GM18870 (cell line): Measurements from ENCODE around the gene TPPP.
"Not testable (repeated sequence)": the region's sequence is repeated elsewhere in the genome, so short reads cannot be mapped to it uniquely, and the experiment has no call there.

Source experiments
- ATAC-seq: cut with Tn5 transposase; IDR thresholded peaks from one replicate; pipeline ENCODE4 v1.9.1; 2021; ENCODE audit warnings: moderate library complexity; ENCODE audit not compliant: unreplicated experiment

TPPP gene

DNA sequence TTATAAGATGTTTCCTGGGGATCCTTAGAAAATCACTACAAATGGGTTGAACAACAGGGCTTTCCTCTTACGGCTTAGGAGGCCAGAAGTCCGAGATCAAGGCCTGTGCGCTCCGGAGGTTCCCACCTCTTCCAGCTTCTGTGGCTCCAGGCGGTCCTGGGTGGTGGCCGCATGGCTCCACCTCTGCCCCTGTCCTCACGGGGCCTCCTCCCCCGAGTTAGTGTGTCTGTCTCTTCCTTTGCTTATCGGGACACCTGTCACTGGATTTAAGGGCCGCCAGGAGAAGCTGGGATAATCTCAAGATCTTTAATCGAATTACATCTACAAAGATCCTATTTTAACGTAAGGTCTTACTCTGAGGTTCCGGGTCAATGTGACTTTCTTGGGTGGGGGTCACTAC lies 2.3 kb upstream of the TPPP start:
- ATAC-seq, result not testable (repeated sequence)

DNA sequence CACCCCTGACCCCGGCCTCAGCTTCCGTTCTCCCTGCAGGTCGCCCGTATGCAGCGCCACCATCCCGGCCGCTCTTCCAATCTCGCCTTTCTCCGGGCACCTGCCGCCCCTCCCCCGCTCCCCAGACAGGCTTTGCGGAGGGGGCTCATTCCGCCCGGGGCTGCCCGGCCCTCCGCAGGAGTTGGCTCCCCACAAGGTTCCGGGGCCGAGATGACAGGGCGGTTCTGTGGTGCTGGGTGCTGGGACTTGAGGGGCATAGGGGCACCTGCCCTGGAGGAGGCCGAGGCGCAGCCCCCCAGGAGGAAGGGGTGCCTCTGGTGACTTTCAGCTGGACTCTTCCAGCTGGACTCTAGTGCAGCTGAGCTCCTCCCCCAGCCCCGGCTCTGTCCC lies 885 bp upstream of the TPPP start:
- ATAC-seq, result not testable (repeated sequence)

DNA sequence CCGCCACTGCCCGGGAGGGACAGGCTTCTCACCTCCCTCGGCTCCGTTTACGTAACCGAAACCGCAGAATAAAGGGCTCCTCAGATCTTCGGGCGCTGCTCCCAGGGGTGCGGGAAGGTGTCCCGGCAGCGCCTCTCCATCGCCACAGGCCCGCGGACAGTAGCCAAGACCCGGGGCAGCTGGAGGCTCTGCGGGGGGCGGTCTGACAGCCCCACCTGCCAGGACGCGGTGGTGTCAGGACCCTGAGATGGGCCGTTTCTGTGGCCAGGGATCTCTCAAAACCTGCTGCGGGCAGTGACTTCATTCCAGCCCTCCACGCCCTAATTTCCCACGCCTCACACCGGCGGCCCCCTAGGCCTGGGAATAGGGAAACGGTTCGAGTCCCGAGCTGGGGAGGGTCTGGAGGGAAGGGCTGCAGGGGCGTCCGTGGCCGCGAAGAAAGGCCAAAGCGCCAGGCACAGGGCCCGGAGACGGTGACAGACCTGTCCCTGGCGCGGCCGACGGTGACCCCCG lies 567 bp downstream of the TPPP start:
- ATAC-seq, result not testable (repeated sequence)

GRCh38 chr5:691817-692528 lies 1.2 kb downstream of the TPPP start:
- ATAC-seq, result no peak

DNA sequence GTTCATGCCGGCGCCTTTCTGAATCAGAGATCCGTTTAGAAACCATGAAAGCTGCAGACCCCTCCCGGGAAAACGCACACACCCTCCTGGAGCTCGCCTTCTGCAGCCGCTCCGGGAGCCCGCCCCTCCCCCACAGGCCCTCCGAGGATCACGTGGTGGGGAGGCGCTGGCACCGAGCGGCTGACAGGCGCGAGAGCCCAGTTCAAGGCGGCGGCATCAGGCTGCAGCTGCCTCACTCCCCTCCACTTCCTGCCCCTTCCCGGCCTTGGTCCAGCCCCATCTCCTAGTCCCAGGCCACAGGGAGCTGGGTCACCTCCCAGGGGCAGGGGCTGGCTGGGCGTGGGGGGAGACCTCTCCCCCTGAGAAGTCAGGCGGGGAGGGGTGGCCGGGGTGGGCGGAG lies 2.1 kb downstream of the TPPP start:
- ATAC-seq, result not testable (repeated sequence)

- not testable (repeated sequence) for ATAC-seq
Observed at GRCh38 chr5:690293-690692, 2.9 kb downstream of the TPPP start.

DNA sequence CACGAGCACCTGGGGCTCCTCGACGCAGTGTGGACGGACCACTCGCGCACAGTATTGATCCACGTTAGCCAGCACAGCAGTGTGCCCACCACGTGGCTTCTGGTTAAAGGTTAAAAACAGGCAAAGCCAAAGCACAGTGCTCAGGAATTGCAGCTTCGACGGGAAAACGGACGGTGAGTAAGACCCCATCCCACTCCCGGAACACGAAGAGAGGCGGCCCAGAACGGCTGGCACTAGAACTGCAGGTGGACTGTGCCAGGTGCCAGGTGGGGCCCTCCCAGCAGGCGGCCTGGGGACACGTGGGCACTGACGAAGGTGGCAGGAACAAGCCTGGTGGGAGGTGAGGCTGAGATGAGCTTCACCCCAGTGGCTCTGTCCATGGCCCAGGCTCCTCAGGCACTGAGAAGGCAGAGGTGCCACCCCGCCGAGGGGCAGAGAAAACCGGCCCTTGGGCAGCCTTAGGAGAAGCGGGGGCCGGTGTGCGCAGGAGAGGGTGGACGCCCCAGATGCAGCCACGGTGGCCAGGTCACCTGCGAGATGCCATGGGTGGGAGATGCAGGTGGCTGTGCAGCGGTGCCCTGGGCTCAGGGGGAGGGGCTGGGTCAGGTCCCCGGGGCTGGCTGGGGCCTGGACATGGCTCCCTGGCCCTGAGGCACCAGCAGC lies 4.7 kb downstream of the TPPP start:
- ATAC-seq, result not testable (repeated sequence)

GRCh38 chr5:686936-687335 lies 6.2 kb downstream of the TPPP start:
- ATAC-seq, result not testable (repeated sequence)

DNA sequence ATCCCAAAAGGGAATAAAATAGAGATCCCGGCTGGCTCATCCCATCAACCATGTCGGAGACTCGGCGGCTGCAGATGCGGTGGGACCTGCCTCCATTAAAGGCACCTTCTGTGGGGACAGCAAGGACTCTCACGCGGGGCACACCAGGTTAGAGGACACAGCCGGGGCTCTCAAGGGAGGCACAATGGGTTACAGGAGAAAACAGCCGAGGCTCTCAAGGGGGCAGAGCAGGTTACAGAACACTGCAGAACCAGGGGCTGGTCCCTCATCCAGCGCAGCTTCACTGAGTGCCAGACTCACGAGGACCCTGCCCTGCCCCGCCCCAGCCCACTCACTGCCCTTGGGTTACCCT lies 7.0 kb downstream of the TPPP start:
- ATAC-seq, result not testable (repeated sequence)

- no peak for ATAC-seq
Observed at GRCh38 chr5:685262-686171, 7.6 kb downstream of the TPPP start.

GRCh38 chr5:684751-685216 lies 8.4 kb downstream of the TPPP start:
- ATAC-seq, result no peak

DNA sequence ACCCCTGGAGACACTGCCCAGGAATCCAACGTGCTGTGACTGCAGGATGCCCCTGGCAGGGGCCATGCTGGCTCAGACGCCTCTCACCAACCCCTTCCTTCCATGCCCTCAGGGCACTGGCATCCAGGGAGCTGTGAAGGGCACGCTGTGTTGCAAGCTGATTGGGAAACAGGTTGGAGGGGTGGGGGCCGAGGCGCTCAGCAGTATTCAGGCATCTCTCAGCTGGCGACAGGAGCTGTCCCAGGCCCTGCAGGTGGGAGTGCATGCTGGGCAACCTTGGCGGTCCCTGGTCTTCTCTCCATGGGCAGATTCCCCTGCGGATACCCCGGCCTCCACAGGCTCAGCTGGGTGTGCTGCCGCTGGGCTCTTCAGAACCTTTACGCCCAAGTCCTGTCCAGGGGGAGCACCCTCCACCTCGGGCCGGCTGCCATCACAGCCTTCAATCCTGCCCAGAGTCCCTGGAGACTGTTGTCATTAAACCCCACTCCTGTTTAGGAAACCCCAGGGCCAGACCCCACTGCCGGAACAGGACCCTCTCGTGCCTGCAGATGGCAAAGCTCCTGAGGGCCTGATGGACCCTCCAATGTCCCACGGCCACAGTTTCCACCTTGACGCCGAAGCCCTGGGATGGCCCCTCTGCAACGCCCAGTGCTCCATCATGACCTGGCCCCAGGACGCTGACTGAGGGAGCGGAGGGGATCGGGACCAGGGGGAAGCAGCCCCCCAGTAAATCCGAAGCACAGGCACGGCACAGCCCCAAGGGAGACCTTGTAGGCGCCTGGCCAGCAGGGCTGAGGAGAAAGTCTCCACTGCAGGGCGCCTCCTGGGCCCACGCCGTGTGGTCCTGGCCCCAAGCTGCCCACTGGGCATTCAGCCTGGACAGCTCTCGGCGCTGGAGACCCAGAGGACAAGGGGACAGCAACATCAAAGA lies 9.3 kb downstream of the TPPP start:
- no peak for ATAC-seq

DNA sequence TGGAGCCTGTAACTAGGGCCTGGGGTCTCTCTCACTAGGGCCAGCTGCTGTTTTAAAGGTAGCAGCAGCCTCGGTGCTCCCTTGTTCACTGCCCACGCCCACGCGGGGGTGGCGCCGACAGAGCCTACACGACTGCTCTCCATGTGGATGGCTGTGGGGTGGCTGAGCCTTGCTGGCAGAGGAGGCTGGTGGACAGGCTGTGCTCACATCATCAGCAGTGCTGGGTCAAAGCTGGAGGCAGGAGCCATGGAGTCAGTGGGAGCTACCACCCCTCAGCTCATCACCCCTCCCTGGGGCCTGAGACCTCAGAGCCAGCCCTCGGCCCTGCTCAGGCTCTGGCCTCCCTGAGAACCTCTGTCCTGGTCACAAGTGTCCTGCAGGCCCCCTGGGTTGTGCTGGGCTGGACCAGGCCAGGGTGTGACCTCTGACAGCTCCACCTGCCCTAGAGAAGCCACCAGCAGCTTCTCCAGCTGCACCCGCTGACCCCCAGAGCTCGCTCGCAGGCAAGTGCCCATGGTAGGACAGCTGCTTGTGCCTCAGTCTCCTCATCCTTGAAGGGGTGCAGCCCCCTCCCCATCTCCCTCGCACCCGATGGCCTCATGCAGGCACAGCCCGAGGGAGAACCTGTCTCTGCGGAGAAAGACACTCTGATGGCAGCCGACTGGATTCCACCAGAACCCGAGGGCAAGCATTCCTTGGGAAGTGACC lies 10.3 kb downstream of the TPPP start:
- ATAC-seq, result not testable (repeated sequence)

- not testable (repeated sequence) for ATAC-seq
Observed at GRCh38 chr5:682216-682615, 10.9 kb downstream of the TPPP start.

DNA sequence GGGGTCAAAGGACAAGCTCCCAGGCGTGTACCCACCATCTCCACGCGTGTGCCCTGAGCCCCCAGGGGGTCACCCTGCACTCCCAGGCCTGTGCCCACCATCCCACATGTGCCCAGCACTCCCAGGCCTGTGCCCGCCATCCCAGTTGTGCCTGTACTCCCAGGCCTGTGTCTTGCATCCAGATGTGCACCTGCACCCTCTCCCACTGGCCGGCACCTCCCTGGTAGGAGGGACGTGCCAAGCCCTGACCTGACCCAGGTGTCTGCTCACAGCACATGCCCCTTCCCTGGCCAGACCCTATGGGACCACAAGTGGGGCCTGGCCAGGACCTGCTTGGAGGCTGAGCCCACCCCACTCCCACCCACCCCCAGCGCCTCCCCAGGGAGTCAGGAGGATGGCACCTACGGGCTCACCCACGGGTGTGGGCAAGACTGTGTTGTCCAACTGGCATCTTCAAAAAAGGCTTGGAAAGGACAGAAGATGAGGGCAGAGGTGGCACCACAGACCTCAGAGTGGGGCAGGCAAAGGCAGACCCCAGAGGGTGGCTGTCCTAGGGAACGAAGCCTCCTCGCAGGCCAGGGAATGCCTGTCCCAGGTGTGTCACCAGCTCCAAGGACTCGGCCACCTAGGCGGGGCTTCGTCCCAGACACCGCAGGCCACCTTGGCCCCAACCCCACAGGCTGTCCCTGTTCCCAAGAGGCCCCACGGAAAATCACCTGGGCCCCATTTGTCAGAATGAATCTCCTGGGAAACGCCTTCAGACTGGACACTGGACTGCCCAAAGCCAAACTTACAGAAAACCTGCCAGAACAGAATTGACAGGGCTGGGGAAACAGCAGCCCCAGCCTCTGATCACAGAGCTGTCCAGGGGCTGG lies 11.6 kb downstream of the TPPP start:
- ATAC-seq, result not testable (repeated sequence)

GRCh38 chr5:680836-681235 lies 12.3 kb downstream of the TPPP start:
- not testable (repeated sequence) for ATAC-seq

DNA sequence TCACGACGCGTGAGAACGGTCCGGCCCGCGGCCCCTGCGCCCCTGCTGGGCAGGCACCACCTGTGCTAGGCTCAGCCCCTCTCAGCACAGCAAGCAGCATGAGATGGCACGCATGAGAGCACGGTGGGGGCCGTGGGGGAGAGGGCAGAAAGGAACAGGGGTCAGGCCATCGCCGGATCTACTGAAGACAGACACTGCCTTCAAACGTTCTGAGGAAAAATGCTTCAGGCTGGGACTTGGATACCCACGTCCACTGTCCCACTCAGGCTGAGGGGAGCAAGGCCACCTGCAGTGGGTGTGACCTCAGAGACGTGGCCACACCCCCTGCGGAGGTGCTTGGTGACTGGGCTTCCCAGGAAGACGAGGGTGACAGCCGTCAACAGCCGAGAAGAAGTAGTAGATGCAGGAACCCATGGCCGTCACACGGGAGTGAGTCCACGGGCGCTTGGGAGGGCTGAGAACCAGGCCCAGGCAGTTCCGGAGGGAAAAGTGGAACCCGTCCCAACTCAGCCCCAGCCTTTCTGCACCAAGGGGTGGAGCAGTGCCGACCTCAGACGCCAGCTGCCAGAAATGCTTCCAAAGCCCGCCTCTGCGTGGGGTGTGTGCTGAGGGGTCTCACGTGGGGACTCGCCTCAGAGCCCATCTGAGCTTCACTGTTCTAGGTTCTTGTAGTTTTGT lies 12.9 kb downstream of the TPPP start:
- not testable (repeated sequence) for ATAC-seq
